ENCODE results near the gene PSMF1. TPM values are rescaled to one million over a fixed set of nuclear protein-coding genes. Genes with fewer than 3 reads are reported as not detected.

The PSMF1 gene
- total RNA-seq, 1 experiment from 2014 or later: 90.8 TPM

DNA sequence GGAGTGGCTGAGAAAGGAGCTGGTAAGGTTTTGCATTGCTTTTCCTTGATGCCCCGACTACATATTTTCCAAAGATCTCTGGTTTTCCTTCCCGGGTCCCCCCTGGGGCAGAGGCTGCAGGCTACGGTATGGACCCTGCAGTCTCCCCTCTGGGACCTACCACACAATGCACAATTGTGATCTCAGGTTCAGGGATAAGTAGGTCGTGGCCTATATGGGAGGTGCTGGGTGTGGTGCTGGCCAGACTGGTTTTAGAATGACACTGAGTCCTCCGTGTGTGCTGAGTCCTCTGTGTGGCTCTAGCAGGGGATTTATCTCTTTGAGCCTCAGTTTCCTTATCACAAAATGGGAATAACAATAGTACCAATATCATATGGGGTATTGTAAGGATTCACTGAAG lies 85.2 kb downstream of the PSMF1 start:
- TF ChIP-seq, protein P1, sequence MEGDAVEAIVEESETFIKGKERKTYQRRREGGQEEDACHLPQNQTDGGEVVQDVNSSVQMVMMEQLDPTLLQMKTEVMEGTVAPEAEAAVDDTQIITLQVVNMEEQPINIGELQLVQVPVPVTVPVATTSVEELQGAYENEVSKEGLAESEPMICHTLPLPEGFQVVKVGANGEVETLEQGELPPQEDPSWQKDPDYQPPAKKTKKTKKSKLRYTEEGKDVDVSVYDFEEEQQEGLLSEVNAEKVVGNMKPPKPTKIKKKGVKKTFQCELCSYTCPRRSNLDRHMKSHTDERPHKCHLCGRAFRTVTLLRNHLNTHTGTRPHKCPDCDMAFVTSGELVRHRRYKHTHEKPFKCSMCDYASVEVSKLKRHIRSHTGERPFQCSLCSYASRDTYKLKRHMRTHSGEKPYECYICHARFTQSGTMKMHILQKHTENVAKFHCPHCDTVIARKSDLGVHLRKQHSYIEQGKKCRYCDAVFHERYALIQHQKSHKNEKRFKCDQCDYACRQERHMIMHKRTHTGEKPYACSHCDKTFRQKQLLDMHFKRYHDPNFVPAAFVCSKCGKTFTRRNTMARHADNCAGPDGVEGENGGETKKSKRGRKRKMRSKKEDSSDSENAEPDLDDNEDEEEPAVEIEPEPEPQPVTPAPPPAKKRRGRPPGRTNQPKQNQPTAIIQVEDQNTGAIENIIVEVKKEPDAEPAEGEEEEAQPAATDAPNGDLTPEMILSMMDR (conservative IDR thresholded peaks at IDR 0.05): no peak
- Mint-ChIP-seq H3K9me3 (no peaks in the 10 kb centered on the region), H3K4me1 (no peaks in the 10 kb centered on the region; a peak in 1 of 4 replicates), H3K36me3 (ENCODE audit: insufficient read depth in 1 of 3, low read depth in 3 of 3) (no peaks in the 10 kb centered on the region), H3K27me3 (ENCODE audit: low read depth) (peaks cover 22% of the 10 kb centered on the region), H3K4me3 (no peak overlapping the region), H3K27ac (peak overlapping the region in 1 of 3 experiments; percentile 89; a peak in 1 of 7 replicates)
- no peak overlapping the region for H2AFZ ChIP-seq (ENCODE audit: low read length)
- H3K56ac ChIP-seq (ENCODE audit: insufficient read length, low read depth, low read length): no peak overlapping the region
- H3K14ac ChIP-seq (ENCODE audit: insufficient read depth, low read length): no peak overlapping the region
- H4K91ac ChIP-seq (ENCODE audit: insufficient read length, low read depth, low read length): no peak overlapping the region
- H3T11ph ChIP-seq (ENCODE audit: low read length): no peak overlapping the region
- H3K9ac ChIP-seq (ENCODE audit: extremely low read depth, insufficient read length, low read length): no peak overlapping the region
- H2AK5ac ChIP-seq (ENCODE audit: insufficient read length, low read length): no peak overlapping the region
- H4K20me1 ChIP-seq (ENCODE audit: control insufficient read depth, insufficient read depth, insufficient read length): no peaks in the 10 kb centered on the region
- no peak for DNase-seq
- no peak overlapping the region for H4K5ac ChIP-seq (ENCODE audit: insufficient read length, low read depth, low read length)
- H3K79me1 ChIP-seq (ENCODE audit: insufficient read depth, low read depth, low read length, poor library complexity, severe bottlenecking): no peaks in the 10 kb centered on the region
- H2BK15ac ChIP-seq (ENCODE audit: low read depth, low read length): no peak overlapping the region
- H3K9me3 ChIP-seq (ENCODE audit: control insufficient read depth, low read depth, low read length): no peaks in the 10 kb centered on the region
- H2BK20ac ChIP-seq (ENCODE audit: low read depth, low read length, poor library complexity, severe bottlenecking): no peak overlapping the region
- H3K23me2 ChIP-seq (ENCODE audit: insufficient read length, low read depth, low read length, poor library complexity, severe bottlenecking): no peaks in the 10 kb centered on the region
- 0 out of 2 replicates have a peak, but pooled peaks cover 3% of the 10 kb centered on the region for H3K27me3 ChIP-seq (ENCODE audit: insufficient read depth, low read length)
- H2BK12ac ChIP-seq (ENCODE audit: insufficient read length, low read depth, low read length): no peak overlapping the region
- no CpG with 5 or more reads among the region's 5 CpGs for WGBS (ENCODE audit: extremely low coverage, insufficient read length, low lambda C conversion rate)
- H2BK5ac ChIP-seq (ENCODE audit: insufficient read length, low read length): no peak overlapping the region
- H3K4ac ChIP-seq (ENCODE audit: low read depth, low read length): no peak overlapping the region
- no peak overlapping the region for H3K4me2 ChIP-seq (ENCODE audit: insufficient read depth, insufficient read length, low read length)
- H2BK120ac ChIP-seq (ENCODE audit: low read depth, low read length, poor library complexity, severe bottlenecking): no peak overlapping the region
- H3K27ac ChIP-seq (ENCODE audit: insufficient read length, low read depth, low read length): no peak overlapping the region
- no peaks in the 10 kb centered on the region for H3K4me1 ChIP-seq (ENCODE audit: insufficient read depth, low read length)
- H4K8ac ChIP-seq (replicated peaks; ENCODE audit: insufficient read length, low read depth, low read length): no peak overlapping the region
- H3K18ac ChIP-seq (ENCODE audit: insufficient read length, low read depth, low read length): no peak overlapping the region
- H3K79me2 ChIP-seq (ENCODE audit: insufficient read depth, low read length): no peaks in the 10 kb centered on the region
- no peak overlapping the region for H3K23ac ChIP-seq (ENCODE audit: insufficient read length, low read depth, low read length)
